HL-60 (cell line): ENCODE results near the gene CWC15.

Experiments
- DNase-seq, 2 experiments: peaks; one replicate each; pipeline ENCODE4 v3.0.0-alpha.2; 2010 to 2020; ENCODE audit warnings: low read depth in 1 of 2, low spot score in 1 of 2
- H3K27ac ChIP-seq: fragments of 250-450 bp; sonication (Bioruptor Pico); replicated peaks from 2 replicates; pipeline ENCODE4 v1.5.1; 2020; ENCODE audit warnings: mild to moderate bottlenecking, moderate library complexity
- H3K27me3 ChIP-seq: fragments of 250-450 bp; sonication (Bioruptor Pico); 2 replicates; pipeline ENCODE4 v1.5.1; 2021; ENCODE audit warnings: mild to moderate bottlenecking, moderate library complexity; ENCODE audit not compliant: insufficient read depth, poor library complexity, severe bottlenecking
- H3K4me3 ChIP-seq: replicated peaks from 2 replicates; pipeline ENCODE4 v1.5.1; 2011; ENCODE audit warnings: mild to moderate bottlenecking, control low read depth, low read length; ENCODE audit not compliant: insufficient read depth
- CTCF ChIP-seq: IDR thresholded peaks from one replicate; pipeline ENCODE4 v1.5.1; 2011; ENCODE audit warnings: low read length, control low read depth, inconsistent platforms; ENCODE audit not compliant: insufficient read depth
- GABPA ChIP-seq: IDR thresholded peaks from 2 replicates; pipeline ENCODE4 v1.6.1; 2012; ENCODE audit warnings: low read depth
- POLR2AphosphoS5 ChIP-seq: IDR thresholded peaks from 2 replicates; pipeline ENCODE4 v1.6.1; 2012; ENCODE audit warnings: low read depth
- SPI1 ChIP-seq: IDR thresholded peaks from 2 replicates; pipeline ENCODE4 v1.6.1; 2012; ENCODE audit warnings: low read depth, mild to moderate bottlenecking, borderline replicate concordance
- TF ChIP-seq, protein P1 (sequence below): IDR thresholded peaks from 2 replicates; pipeline ENCODE4 v1.6.1; 2012; ENCODE audit warnings: low read depth; ENCODE audit not compliant: insufficient replicate concordance

The CWC15 gene

DNA sequence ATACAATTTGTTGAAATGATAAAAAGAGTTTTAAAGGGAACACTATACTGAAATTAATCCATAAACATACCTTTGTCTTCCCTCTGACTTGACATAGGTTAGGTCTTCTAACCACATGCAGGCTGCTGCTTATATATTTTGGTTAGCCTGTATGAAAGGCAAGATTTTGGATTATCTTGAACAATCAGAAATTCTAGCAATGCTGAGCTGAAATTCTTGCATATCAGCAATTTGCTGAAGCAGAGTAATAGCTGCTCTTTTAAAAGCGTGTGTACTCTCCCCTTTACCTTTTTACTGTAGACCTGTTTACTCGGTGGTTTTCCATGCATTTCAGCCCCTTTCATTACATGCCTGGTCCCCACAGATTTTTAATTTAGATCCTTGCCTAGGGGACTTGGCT is 34.0 kb downstream of the CWC15 start:
- Histone ChIP-seq H3K27ac (no peak overlapping the region), H3K27me3 (peaks cover 4% of the 10 kb centered on the region), H3K4me3 (no peak overlapping the region)
- no peak for TF ChIP-seq CTCF
- TF ChIP-seq, protein P1, sequence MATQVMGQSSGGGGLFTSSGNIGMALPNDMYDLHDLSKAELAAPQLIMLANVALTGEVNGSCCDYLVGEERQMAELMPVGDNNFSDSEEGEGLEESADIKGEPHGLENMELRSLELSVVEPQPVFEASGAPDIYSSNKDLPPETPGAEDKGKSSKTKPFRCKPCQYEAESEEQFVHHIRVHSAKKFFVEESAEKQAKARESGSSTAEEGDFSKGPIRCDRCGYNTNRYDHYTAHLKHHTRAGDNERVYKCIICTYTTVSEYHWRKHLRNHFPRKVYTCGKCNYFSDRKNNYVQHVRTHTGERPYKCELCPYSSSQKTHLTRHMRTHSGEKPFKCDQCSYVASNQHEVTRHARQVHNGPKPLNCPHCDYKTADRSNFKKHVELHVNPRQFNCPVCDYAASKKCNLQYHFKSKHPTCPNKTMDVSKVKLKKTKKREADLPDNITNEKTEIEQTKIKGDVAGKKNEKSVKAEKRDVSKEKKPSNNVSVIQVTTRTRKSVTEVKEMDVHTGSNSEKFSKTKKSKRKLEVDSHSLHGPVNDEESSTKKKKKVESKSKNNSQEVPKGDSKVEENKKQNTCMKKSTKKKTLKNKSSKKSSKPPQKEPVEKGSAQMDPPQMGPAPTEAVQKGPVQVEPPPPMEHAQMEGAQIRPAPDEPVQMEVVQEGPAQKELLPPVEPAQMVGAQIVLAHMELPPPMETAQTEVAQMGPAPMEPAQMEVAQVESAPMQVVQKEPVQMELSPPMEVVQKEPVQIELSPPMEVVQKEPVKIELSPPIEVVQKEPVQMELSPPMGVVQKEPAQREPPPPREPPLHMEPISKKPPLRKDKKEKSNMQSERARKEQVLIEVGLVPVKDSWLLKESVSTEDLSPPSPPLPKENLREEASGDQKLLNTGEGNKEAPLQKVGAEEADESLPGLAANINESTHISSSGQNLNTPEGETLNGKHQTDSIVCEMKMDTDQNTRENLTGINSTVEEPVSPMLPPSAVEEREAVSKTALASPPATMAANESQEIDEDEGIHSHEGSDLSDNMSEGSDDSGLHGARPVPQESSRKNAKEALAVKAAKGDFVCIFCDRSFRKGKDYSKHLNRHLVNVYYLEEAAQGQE = no peak
- no peak for TF ChIP-seq POLR2AphosphoS5
- TF ChIP-seq GABPA = no peak
- TF ChIP-seq SPI1 = no peak
- no peak for DNase-seq

GRCh38 chr11:94938095-94939055 is 35.0 kb downstream of the CWC15 start:
- DNase-seq = no peak
- Histone ChIP-seq H3K4me3 (no peak overlapping the region), H3K27ac (no peak overlapping the region), H3K27me3 (peaks cover 4% of the 10 kb centered on the region)
- TF ChIP-seq GABPA = no peak
- no peak for TF ChIP-seq SPI1
- TF ChIP-seq CTCF = no peak
- TF ChIP-seq POLR2AphosphoS5 = no peak
- TF ChIP-seq, protein P1 = no peak

DNA sequence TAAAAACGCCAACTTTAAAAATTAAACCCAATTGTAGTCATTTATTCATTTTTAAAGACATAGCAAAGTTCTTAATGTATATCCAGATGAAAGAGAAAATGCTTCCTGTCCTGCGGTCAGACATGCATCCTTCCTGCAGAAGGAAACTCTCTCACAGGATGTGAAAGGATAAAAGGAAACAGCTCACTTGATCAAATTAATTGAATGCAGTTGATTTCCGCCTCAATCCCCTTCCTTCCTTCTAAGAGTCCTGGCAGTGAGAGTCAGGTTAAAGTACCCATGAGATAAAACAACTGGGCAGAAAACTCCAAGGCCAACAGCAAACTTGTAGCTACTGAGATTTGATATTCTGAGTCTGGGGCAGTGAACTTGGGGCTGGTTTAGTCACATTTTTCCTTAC is 38.5 kb downstream of the CWC15 start:
- Histone ChIP-seq H3K27me3 (peaks cover 4% of the 10 kb centered on the region), H3K27ac (no peak overlapping the region), H3K4me3 (no peak overlapping the region)
- TF ChIP-seq POLR2AphosphoS5 (no peak), GABPA (no peak), SPI1 (no peak), CTCF (no peak)
- TF ChIP-seq, protein P1 = no peak
- no peak for DNase-seq
